Activated naive CD8-positive, alpha-beta T cell treated with anti-CD3 and anti-CD28 coated beads, Interleukin-2, amount 10 ng/mL, durations not matched to agents 7 days and 5 days (primary cell): ENCODE results near the gene KIAA1671. TPM values are rescaled to one million over a fixed set of nuclear protein-coding genes. Genes with fewer than 3 reads are reported as not detected.
"Not testable (repeated sequence)": the region's sequence is repeated elsewhere in the genome, so short reads cannot be mapped to it uniquely, and the experiment has no call there.

Experiments
- ATAC-seq: fragments of 150-1000 bp; cut with Tn5 transposase; one replicate; pipeline ENCODE4 v1.10.0; 2021; ENCODE audit warnings: low read depth, moderate library complexity
- POLR2A ChIA-PET: fragments of 350-600 bp; sonication (Branson Sonifier 250); formaldehyde crosslinking; loops from one replicate; lab custom pipeline; 2021; ENCODE audit warnings: antibody characterized with exemption; lab: Charles Lee
- DNase-seq: peaks from one replicate; pipeline ENCODE4 v3.0.0; 2021
- H3K27ac Mint-ChIP-seq: one replicate; pipeline ENCODE4 v1.8.0; 2022; ENCODE audit warnings: mild to moderate bottlenecking, mixed read lengths
- H3K27me3 Mint-ChIP-seq: one replicate; pipeline ENCODE4 v1.8.0; 2022; ENCODE audit warnings: mild to moderate bottlenecking, moderate library complexity, mixed read lengths
- H3K36me3 Mint-ChIP-seq: one replicate; pipeline ENCODE4 v1.8.0; 2021; ENCODE audit warnings: mild to moderate bottlenecking, mixed read lengths
- H3K4me1 Mint-ChIP-seq: one replicate; pipeline ENCODE4 v1.8.0; 2021; ENCODE audit warnings: mixed read lengths
- H3K4me3 Mint-ChIP-seq: one replicate; pipeline ENCODE4 v1.8.0; 2022; ENCODE audit warnings: mild to moderate bottlenecking, moderate library complexity, mixed read lengths
- H3K9me3 Mint-ChIP-seq: one replicate; pipeline ENCODE4 v1.8.0; 2021; ENCODE audit warnings: mixed read lengths
- total RNA-seq, 2 experiments: library from RNA; stranded (reverse); gene quantifications; one replicate each; pipeline ENCODE4 v1.2.3, GENCODE V29; 2021

KIAA1671 gene
- total RNA-seq, 2 experiments from 2014 or later = 10.0 to 10.5 TPM

DNA sequence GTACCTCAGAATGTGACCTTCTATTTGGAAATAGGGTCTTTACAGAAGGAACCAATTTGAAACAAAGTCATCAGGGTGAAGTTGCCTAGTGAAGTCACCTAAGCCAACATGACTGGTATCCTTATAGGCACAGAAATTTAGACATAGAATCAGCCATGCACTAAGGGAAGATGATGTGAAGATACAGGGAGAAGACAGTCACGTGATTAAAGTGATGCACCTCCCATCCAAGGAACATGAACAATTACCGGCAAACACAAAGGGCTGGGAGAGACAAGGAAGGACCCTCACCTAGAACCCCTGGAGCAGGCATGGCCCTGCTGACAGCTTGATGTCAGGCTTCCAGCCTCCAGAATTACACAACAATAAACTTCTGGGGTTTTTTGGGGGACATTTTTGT lies 263.7 kb downstream of the KIAA1671 start:
- Mint-ChIP-seq H3K27ac (no peak overlapping the region), H3K27me3 (peaks cover 6% of the 10 kb centered on the region), H3K9me3 (no peaks in the 10 kb centered on the region), H3K4me3 (no peak overlapping the region), H3K4me1 (peaks cover 2% of the 10 kb centered on the region), H3K36me3 (no peaks in the 10 kb centered on the region)
- POLR2A ChIA-PET = no interaction called here
- ATAC-seq (no peak), DNase-seq (no peak)

DNA sequence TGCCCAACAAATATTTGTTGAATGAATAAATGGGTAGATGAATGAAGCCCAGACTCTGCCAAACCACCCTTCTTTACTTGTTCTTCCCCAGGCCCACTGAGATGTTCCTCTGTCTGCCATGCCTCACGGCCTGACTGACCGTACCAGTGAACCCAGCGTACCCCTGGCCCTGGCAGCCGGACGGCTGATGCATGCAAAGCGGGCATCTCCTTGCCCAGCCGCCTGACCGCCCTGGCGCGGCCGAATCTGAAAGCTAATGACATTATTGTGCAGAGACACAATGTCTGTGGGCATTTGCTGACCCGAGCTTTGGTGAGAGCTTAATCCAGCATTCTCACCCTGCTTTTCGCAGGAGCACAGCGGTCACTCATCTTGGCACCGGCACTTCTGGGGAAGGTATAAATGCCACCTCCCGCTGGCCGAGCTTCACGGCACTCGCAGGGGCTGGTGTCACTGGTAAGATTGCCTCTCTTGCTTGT lies 266.7 kb downstream of the KIAA1671 start, which contains the start of gene CRYBB2:
Gene CRYBB2, plus strand, starts transcription at position 429 of the 479 bp plus-strand sequence. CDS start 1,791 bp downstream, outside the sequence.
- POLR2A ChIA-PET = no interaction called here
- no peak for DNase-seq
- Mint-ChIP-seq H3K9me3 (no peaks in the 10 kb centered on the region), H3K36me3 (no peaks in the 10 kb centered on the region), H3K4me3 (no peak within 1 kb of the TSS), H3K4me1 (peaks cover 2% of the 10 kb centered on the region), H3K27ac (no peak within 1 kb of the TSS), H3K27me3 (peaks cover 15% of the 10 kb centered on the region)
- no peak for ATAC-seq

GRCh38 chr22:25219948-25220442 lies 267.5 kb downstream of the KIAA1671 start:
- no peak for ATAC-seq
- H3K9me3 Mint-ChIP-seq = no peaks in the 10 kb centered on the region
- H3K4me3 Mint-ChIP-seq = no peak overlapping the region
- peaks cover 15% of the 10 kb centered on the region for H3K27me3 Mint-ChIP-seq
- H3K36me3 Mint-ChIP-seq = no peaks in the 10 kb centered on the region
- POLR2A ChIA-PET = no interaction called here
- H3K4me1 Mint-ChIP-seq = peaks cover 2% of the 10 kb centered on the region
- DNase-seq = no peak
- H3K27ac Mint-ChIP-seq = no peak overlapping the region

GRCh38 chr22:25221790-25222189 lies 269.3 kb downstream of the KIAA1671 start:
- DNase-seq = no peak
- ATAC-seq = no peak
- Mint-ChIP-seq H3K36me3 (no peaks in the 10 kb centered on the region), H3K9me3 (no peaks in the 10 kb centered on the region), H3K4me3 (no peak overlapping the region), H3K27me3 (peaks cover 11% of the 10 kb centered on the region), H3K27ac (no peak overlapping the region), H3K4me1 (no peaks in the 10 kb centered on the region)
- POLR2A ChIA-PET = no interaction called here

DNA sequence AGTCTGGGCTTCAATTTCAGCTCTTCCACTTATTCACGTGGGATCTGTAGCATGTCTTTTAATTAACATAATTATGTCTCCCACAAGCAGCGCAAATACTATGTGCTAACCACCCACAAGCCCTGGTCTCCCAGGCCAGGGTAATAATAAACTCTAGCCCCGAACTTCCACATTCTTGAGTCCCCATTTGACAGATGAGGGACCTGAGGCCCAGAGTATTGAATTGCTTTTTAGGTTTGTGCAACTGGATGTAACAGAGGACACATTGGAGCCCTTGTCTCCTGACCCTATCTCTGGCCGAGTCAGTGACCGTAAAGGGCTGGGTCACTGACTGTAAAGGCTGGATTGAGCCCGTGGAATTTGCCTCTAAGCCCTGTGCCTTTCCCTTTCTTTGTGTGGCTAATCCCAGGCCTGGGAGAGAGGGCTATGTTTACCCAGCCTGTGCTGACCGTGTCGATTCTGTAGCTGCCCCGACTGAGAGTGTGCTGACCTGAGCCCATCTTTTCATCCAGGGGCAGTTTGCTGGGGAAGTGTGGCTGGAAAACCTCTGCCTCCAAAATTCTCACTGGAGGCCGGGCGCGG lies 270.8 kb downstream of the KIAA1671 start:
- Mint-ChIP-seq H3K4me3 (no peak overlapping the region), H3K36me3 (no peaks in the 10 kb centered on the region), H3K27ac (no peak overlapping the region), H3K27me3 (peaks cover 11% of the 10 kb centered on the region), H3K4me1 (no peaks in the 10 kb centered on the region), H3K9me3 (no peaks in the 10 kb centered on the region)
- POLR2A ChIA-PET = no interaction called here
- no peak for DNase-seq
- ATAC-seq = no peak

- H3K27me3 Mint-ChIP-seq = peaks cover 13% of the 10 kb centered on the region
- no peaks in the 10 kb centered on the region for H3K9me3 Mint-ChIP-seq
- H3K36me3 Mint-ChIP-seq = no peaks in the 10 kb centered on the region
- POLR2A ChIA-PET = no interaction called here
- no peaks in the 10 kb centered on the region for H3K4me1 Mint-ChIP-seq
- no peak overlapping the region for H3K27ac Mint-ChIP-seq
- DNase-seq = no peak
- no peak for ATAC-seq
- no peak overlapping the region for H3K4me3 Mint-ChIP-seq
These were observed 276.3 kb downstream of the KIAA1671 start for GRCh38 chr22:25228822-25229221.

- H3K27ac Mint-ChIP-seq, H3K36me3 Mint-ChIP-seq, POLR2A ChIA-PET, H3K9me3 Mint-ChIP-seq, DNase-seq, ATAC-seq, H3K4me3 Mint-ChIP-seq, H3K4me1 Mint-ChIP-seq: not testable (repeated sequence)
- H3K27me3 Mint-ChIP-seq = peaks cover 18% of the 10 kb centered on the region
These were observed 278.2 kb downstream of the KIAA1671 start for GRCh38 chr22:25230760-25231159.

DNA sequence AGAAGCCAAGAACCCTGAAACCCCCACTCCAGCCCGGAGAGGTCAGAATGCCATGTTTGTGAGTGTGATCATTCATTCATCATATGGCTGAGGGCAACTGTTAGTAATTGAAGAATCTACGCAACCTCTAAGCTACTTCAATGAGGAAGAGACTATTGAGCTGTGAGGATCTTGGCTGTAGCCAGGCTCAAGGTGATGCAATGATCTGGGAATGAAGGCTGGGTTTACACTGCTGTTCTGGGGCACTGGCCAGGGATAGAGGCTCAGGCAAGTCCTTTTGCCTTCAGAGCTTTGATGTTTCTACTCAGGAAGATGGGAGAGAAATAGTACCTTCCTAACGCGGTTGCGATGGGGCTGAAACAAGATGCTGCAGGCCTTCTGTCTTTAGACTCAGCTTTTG lies 279.8 kb downstream of the KIAA1671 start:
- POLR2A ChIA-PET = no interaction called here
- peaks cover 27% of the 10 kb centered on the region for H3K27me3 Mint-ChIP-seq
- no peak for DNase-seq
- H3K9me3 Mint-ChIP-seq = no peaks in the 10 kb centered on the region
- H3K27ac Mint-ChIP-seq = no peak overlapping the region
- no peaks in the 10 kb centered on the region for H3K36me3 Mint-ChIP-seq
- no peak for ATAC-seq
- no peak overlapping the region for H3K4me3 Mint-ChIP-seq
- peaks cover 6% of the 10 kb centered on the region for H3K4me1 Mint-ChIP-seq

DNA sequence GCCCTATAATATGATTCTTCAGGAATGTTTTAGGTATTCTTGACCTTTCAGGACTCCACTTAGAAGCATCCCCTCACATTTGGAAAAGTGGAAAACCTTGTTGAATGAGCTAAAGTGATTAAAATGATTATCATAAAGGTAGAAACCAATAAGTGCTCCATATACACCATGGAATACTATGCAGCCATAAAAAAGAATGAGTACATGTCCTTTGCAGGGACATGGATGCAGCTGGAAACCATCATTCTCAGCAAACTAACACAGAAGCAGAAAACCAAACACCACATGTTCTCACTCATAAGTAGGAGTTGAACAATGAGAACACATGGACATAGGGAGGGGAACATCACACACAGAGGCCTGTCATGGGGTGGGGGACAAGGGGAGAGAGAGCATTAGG lies 281.2 kb downstream of the KIAA1671 start:
- H3K4me3 Mint-ChIP-seq, ATAC-seq, DNase-seq, H3K4me1 Mint-ChIP-seq, H3K36me3 Mint-ChIP-seq, H3K9me3 Mint-ChIP-seq, H3K27ac Mint-ChIP-seq, POLR2A ChIA-PET: not testable (repeated sequence)
- H3K27me3 Mint-ChIP-seq = peaks cover 33% of the 10 kb centered on the region

- no peaks in the 10 kb centered on the region for H3K9me3 Mint-ChIP-seq
- no peak overlapping the region for H3K27ac Mint-ChIP-seq
- H3K4me3 Mint-ChIP-seq = peak overlapping the region; percentile 36
- peaks cover 6% of the 10 kb centered on the region for H3K4me1 Mint-ChIP-seq
- ATAC-seq = peak; percentile 94
- peaks cover 41% of the 10 kb centered on the region for H3K27me3 Mint-ChIP-seq
- DNase-seq = peak; percentile 85
- POLR2A ChIA-PET = no interaction called here
- H3K36me3 Mint-ChIP-seq = no peaks in the 10 kb centered on the region
These were observed 283.2 kb downstream of the KIAA1671 start for GRCh38 chr22:25235547-25236290.

GRCh38 chr22:25236417-25236816 lies 283.9 kb downstream of the KIAA1671 start:
- POLR2A ChIA-PET = no interaction called here
- Mint-ChIP-seq H3K4me3 (no peak overlapping the region), H3K4me1 (peaks cover 6% of the 10 kb centered on the region), H3K36me3 (no peaks in the 10 kb centered on the region), H3K27ac (no peak overlapping the region), H3K9me3 (no peaks in the 10 kb centered on the region), H3K27me3 (peaks cover 42% of the 10 kb centered on the region)
- ATAC-seq (no peak), DNase-seq (no peak)

GRCh38 chr22:25237503-25237902 lies 285.0 kb downstream of the KIAA1671 start:
- ATAC-seq = no peak
- Mint-ChIP-seq H3K9me3 (no peaks in the 10 kb centered on the region), H3K4me3 (no peak overlapping the region), H3K27me3 (peaks cover 41% of the 10 kb centered on the region), H3K4me1 (peaks cover 6% of the 10 kb centered on the region), H3K36me3 (no peaks in the 10 kb centered on the region), H3K27ac (no peak overlapping the region)
- POLR2A ChIA-PET = no interaction called here
- DNase-seq = no peak

GRCh38 chr22:25238058-25238457 lies 285.5 kb downstream of the KIAA1671 start:
- not testable (repeated sequence) for H3K4me3 Mint-ChIP-seq, ATAC-seq
- H3K27me3 Mint-ChIP-seq = peaks cover 38% of the 10 kb centered on the region

More at GRCh38 chr22:25238058-25238457, 285.5 kb downstream of the KIAA1671 start:
- H3K27ac Mint-ChIP-seq, H3K4me1 Mint-ChIP-seq, H3K9me3 Mint-ChIP-seq, DNase-seq, POLR2A ChIA-PET, H3K36me3 Mint-ChIP-seq: not testable (repeated sequence)
